SK-N-SH treated with all-trans-retinoic acid at 6 μM for 48 hours (cell line): ENCODE data around the gene CST11.

Experiments
- ESRRG ChIP-seq: fragments of 250-450 bp; sonication (Bioruptor Pico); IDR thresholded peaks from 2 replicates; pipeline ENCODE4 v1.6.1; 2021; ENCODE audit warnings: mild to moderate bottlenecking
- PPARA ChIP-seq: fragments of 250-450 bp; sonication (Bioruptor Pico); IDR thresholded peaks from 2 replicates; pipeline ENCODE4 v1.5.0; 2020; ENCODE audit warnings: mild to moderate bottlenecking, borderline replicate concordance

GRCh38 chr20:23417861-23418260, 34.8 kb downstream of the CST11 start:
- TF ChIP-seq ESRRG (CRISPR knock-in tag) (no peak), PPARA (CRISPR knock-in tag) (no peak)
